Measurements from ENCODE around the gene PLEKHA6.

PLEKHA6 gene

DNA sequence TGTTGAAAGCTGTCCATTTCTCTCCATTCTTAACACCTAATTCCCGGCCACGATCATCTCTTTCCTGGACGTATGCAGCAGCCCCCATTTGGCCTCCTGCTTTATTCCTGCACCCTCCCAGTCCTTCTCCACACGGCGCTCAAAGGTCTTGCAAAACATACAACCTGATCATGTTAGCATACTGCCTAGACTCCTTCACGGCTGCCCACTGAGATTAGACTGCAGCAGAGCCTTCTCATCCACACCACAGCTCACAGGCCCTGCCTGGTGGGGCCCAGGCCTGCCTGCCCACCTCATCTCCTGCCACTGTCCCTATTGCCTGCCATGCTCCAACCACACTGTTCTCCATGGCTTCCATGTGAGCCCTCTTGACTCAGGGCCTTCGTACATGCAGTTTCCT is 148.7 kb downstream of the PLEKHA6 start:
- DNase-seq (ENCODE audit: low read depth): no peak

DNA sequence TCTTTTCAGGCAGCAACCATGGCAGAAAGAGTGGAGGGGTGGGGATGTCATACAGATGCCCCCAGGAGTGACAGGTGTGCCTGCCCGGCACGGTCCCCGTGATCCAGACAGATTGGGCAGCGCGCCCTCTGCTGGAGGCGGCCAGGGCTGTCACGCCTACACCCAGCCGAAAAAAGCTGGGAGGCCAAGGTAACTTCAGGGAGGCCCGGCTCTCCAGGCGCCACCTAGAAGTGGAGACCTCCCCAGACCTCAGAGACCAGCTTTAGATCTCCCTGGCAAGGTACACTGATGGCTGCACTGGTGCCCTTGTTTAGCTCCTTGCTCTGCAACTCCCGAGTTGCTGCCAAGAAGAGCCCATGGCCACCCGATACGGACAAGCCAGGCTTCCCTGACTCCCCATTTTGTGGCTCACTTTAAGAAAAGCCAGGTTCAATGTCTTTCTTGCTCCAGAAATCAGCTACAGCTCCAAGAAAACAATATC is 152.6 kb downstream of the PLEKHA6 start:
- DNase-seq (ENCODE audit: low read depth): peak; percentile 46

DNA sequence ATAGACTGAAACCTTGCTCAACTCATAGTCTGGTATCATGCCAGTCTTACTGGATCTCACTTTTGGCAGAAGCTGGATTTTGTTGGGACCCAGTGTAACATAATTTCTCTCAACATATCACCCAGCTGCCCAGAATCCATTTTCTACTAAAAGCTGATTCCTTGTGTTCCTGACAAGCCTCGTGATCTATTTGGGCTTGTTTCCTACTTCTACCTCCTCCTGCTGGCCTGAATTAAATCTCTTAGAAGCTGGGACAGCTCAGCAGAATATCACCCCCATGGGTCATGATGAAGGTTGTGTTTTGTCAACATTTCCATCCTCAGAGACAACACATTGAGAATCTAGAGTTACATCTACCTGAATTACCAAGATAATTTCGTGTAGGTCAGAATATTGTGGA is 153.6 kb downstream of the PLEKHA6 start:
- DNase-seq (ENCODE audit: low read depth): peak; percentile 44

DNA sequence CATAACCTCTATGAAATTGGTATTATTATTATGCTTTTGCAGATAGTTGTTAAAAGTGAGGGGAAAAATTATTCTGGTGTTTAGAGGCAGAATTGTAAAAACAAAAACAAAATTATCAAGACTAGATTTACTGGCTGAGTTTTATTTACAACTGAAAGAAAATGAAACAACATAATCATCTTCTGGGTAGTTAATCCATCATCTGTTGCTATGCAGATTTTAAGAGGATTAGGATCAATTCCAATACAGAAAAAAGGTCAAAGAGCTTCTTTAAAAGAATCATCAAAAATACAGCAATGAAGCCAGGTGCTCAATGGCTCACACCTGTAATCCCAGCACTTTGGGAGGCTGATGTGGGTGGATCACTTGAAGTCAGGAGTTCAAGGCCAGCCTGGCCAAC is 154.2 kb downstream of the PLEKHA6 start:
- DNase-seq (ENCODE audit: low read depth): no peak

DNA sequence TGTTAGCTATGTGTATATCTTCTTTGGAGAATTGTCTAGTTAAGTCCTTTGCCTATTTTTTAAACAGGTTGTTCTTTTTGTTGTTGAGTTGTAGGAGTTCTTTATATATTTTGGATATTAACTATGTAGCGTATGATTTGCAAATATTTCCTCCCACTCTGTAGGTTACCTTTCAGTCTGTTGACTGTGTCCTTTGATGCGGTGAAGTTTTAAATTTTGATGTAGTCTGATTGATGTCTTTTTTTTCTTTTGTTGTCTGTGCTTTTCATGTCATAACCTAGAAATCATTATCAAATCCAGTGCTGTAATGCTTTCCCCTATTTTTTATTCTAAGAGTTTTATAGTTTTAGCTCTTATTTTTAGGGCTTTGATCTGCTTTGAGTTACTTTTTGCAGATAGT is 154.8 kb downstream of the PLEKHA6 start:
- no peak for DNase-seq (ENCODE audit: low read depth)

DNA sequence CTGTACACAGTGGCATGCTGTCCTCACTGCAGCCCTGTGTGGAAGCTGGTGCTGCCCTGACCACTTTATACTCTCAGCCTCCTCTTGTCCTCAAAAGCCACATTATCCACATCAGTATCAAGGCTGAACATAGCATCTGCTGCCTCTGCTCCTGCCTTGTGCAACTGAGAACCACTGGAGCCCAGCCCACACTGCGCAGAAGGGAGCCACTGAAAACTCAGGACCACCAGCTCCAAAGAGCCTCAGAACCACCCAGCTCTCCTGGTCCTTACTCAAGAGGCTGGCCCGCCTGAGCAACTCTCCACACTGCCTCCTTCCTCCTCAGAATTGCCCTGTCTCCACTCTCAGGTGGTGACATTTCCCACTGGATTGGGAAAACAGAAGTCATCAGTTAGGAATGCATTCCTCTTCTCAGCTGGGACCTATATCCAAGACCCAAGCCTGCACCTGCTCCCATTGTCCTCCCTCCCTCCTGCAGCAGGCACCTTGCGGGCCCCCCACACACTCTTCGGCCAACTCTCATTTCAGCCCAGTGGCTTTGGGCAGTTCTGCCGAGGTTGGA is 156.4 kb downstream of the PLEKHA6 start:
- DNase-seq (ENCODE audit: low read depth): peak; percentile 22

DNA sequence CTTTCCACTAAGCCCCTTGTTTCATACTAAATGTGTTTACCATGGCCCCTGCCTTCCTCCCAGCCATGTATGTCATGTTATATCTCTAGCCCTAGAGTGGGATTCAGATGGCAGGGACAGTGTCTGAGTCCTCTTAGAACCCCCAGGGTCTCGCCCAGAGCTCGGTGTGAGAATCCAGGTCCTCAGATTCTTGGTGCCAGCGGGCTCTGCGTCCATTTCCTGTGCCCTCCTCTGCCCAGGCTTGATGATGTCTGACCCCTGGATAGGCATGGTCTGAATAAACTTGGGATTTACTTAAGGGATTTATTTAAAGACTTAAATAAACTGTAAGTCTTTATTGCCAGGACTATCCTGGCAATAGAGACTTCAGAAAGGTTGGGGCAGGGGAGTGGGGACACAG is 157.2 kb downstream of the PLEKHA6 start:
- no peak for DNase-seq (ENCODE audit: low read depth)

DNA sequence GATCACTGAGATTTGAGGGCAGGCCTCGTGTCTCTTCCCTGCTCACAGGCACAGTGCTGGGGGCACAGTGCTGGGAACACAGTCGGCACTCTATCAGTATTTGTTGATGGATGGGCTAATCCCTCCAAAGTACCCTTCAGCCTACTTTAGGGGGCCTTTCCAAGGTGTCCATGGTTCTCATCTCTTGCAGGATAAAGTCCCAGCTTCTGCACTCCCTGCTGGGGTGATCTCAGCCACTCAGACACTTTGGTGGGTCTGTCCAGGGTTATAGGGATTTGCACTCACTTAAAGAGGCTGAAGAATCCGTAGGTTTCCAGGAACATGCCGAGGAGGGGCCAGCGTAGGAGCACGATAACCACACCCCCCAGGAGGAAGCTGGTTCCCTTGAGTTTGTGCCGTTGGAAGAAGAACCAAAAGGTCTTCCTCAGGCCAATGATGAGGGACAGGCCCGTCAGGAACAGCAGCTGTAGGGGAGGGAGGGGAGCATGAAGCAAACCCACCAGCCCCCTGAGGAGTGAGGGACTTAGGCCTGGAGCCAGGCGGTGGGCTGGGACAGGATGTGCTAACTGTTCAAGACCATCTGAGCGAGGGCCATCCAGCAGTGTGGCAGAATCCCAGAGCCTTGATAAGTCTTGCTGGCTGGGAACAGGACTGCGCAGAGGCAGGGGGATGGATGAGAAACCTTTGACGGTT is 158.2 kb downstream of the PLEKHA6 start:
- no peak for DNase-seq (ENCODE audit: low read depth)

DNA sequence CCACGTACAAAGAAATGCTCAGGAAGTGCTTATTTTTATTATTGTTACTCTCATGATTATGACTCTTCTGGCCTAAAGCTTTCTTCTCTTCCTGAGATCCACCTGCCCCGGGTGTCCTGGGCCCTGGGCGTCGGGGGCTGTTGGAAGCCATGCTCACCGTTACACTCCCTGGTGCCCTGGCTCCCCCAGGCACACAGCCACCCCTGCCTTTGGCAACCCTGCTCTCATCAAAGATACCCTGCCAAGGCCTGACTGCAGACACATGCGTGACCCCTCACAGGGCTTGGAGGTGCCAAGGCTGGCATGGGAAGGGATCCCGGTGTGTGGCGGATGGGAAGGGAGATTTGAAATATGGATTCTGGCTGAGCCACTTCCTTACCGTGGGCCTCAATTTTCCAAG is 160.2 kb downstream of the PLEKHA6 start:
- no peak for DNase-seq (ENCODE audit: low read depth)

DNA sequence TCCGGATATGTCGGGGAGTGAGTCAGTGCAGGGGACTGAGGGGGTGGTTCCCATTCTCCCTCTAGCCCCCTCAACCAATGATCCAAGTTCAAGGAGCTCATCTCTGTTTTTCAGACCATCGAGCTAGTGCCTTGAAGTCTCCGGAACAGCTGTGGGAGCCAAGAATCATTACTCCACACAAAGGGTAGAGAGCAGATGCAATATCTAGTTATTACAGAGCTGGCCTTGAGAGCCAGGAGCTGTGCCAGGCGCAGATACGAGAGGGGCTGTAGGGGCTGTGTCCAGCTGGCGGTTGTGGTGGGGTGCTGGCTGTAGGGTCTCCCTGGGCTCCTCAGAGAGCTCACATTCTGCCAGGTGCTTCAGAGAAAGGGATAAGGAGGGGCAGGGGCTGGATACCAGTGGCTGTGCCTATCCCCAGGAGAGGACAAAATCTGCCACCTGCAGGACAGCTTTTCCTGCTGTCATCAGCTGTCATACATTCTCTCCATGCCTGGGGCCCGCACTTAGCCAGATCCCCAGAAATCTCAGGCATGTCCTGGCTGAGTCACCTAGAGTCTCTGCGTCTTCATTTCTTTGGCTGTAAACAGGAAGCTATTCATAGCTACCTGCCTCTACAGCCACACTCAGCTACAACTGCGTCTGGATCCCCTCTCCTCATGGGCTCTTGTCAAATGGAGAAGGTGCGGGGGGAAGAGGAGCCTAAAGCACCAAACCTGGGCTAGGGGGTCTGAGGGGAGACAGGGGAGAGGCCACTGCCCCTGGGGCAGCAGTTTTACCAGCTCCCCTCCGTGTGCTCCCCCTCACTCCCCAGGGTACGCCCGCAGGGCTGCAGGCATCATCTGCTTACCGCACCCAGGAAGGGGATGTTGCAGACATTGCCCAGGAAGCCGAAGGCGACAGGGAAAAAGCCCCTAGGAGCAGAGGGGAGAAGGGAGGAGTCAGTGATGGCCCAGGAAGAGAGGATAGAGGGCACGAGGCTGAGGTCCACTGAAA is 161.1 kb downstream of the PLEKHA6 start:
- peak; percentile 89 for DNase-seq (ENCODE audit: low read depth)

DNA sequence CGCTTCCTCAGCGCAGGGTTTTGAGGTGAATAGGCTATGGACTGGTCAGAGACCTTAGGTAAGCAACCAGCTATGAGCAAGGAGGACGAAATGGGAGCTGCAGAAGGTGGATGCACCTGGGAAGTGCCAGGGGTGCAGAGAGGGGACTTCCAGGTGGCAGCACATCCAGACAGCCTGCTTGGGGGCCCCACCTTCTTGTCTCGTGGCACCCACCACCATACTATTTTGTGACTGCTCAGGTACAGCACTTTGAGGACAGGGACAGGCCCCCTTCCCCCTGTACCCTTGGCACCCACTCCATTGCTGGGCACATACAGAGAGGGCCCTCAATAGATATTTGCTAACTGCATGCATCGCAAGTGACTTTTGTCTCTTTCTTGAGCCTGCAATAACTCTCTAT is 162.7 kb downstream of the PLEKHA6 start:
- DNase-seq (ENCODE audit: low read depth): no peak

DNA sequence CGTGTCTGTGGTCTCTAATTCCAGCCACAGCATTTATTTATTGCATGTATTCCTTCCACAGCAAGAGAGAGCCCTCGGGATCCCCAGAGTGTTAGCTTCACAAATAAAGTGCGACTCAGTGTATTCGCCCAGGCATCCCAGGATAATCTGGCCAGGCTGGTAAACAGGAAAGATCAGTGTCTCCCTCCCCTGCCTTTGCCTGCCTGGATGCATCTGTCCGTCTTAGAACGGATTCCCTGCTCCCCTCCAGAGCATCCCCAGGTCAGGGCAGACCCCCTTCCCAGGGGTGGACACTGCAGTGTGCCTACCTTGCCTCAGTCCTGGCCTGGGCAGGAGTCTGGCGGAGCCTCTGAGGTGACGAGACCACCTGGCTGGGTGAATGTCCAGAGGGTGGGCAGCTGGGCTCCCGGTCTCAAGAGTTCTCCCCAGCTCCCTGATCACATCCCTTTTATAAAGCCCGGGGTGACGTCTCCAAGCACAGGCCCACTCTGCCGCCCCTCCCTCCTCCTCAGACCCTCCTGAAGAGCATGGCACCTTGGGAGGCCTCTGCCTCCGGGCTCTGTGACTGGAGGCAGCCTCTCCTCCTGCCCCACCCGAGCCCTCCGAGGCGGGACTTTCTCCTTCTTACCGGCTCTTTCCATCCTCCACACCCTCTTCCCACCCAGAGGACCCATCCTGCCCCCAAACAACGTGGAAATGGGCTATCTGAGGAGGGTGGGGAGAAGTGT is 163.5 kb downstream of the PLEKHA6 start, which contains the start of gene KISS1:
KISS1 (minus strand) TSS at position 424 of the 728 bp plus-strand sequence. CDS start 3,615 bp downstream, outside the sequence.
- no peak for DNase-seq (ENCODE audit: low read depth)

DNA sequence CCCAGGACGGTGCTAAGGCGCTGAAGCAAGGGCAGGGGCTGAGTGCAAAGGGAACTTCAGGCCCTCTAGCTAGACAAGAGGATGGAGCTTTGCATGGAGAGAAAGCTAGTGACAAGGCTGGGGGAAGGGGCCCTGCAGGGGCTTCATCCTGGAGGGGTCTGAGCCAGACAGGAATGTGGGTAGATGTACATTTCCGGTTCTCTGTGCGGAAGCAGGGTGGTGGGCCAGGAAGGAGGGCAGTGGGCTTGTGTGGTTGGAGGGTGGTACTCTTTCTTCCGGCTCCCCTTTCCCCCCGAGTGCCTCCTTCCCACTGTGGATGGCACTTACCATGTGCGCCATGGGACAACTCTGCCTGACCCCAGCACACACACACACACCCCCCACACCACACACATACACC is 165.0 kb downstream of the PLEKHA6 start:
- DNase-seq (ENCODE audit: low read depth): no peak

DNA sequence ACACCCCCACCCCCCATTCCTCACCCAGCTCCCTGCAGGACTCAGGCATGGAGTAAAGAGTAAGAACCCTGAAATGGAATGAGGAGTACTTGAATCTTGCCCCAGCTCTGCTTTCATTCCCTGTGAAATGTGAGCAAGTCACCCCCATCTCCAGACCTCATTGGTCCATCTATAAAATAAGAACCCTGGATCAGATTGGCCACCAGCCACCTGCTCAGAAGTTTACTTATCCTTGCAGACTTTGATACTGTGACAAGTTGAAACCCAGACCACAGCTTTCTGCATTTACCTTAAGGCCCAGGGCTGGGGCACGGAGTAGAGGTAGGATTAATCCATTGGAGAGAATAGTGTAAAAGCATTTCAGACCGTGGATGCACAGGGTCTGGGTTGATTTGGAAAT is 165.6 kb downstream of the PLEKHA6 start:
- peak; percentile 26 for DNase-seq (ENCODE audit: low read depth)

DNA sequence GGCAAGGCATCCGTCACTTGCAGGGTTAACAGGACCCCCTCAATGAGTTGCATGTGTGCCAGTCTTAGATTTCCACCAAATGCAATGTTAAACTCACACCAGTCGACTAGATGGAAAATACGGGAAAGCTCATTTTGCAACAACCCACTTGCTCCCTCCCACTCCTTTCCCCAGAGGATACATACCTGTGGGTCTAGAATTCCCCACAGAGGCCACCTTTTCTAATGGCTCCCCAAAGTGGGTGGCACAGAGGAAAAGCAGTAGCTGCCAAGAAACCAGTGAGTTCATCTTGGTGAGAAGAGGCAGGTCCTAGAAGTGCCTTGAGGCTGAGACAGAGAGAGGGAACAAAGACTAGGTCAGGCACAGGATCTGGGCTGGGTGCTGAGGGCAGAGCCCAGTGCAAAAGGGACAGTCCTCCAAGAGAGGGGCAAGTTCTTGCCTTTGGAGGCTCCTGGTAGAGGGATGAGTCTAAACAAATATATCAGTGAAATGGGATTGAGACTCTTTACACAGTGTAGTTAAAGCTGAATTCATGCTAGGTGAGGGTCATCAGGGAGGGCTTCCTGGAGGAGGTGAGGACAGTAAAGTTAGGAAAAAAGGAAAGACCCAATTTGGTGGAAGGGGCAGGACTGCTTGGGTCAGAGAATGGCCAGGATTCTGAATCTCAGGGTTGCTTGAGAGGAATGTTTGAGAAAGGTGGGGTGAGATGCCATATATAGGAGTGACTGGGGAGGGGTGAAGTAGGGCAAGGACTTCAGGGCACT is 167.0 kb downstream of the PLEKHA6 start:
- no peak for DNase-seq (ENCODE audit: low read depth)

DNA sequence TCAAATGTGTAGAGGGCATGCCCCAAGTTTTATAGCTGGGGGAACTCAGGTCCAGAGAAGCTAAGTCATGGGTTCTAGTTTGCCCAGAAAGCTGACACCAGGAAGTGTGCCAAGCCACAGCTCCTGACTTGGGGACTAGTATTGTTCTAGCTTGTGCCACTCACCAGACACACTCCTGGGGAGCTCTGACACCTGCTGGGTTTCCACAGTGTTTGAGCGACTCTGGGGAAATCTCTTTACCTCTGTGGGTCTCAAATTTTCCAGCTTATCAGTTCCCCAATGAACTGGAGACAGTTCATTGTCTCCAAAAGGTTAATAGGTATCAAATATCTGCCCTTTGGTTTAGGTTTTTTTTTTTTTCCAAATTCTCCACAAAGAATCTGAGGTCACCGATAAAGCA is 167.7 kb downstream of the PLEKHA6 start:
- DNase-seq (ENCODE audit: low read depth): no peak

DNA sequence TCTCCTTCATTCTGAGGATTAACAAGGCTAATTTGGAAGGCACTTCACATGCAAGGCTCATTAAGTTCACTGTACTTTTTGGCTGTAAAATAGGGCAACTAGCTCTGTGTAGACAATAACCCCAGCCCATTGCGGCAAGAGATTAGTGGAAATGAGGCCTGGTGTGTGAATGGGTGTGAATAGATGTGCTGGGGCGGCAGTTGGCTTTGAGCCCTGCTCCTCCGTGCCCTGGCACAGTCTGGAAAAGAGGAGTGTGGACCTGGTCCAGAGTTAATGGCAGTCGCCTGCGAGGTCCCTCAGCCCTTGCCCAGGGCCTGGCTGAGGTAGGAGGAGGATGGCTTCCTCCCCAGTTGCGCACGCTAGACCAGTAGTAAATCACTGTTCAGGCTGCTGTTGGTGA is 168.3 kb downstream of the PLEKHA6 start:
- no peak for DNase-seq (ENCODE audit: low read depth)

DNA sequence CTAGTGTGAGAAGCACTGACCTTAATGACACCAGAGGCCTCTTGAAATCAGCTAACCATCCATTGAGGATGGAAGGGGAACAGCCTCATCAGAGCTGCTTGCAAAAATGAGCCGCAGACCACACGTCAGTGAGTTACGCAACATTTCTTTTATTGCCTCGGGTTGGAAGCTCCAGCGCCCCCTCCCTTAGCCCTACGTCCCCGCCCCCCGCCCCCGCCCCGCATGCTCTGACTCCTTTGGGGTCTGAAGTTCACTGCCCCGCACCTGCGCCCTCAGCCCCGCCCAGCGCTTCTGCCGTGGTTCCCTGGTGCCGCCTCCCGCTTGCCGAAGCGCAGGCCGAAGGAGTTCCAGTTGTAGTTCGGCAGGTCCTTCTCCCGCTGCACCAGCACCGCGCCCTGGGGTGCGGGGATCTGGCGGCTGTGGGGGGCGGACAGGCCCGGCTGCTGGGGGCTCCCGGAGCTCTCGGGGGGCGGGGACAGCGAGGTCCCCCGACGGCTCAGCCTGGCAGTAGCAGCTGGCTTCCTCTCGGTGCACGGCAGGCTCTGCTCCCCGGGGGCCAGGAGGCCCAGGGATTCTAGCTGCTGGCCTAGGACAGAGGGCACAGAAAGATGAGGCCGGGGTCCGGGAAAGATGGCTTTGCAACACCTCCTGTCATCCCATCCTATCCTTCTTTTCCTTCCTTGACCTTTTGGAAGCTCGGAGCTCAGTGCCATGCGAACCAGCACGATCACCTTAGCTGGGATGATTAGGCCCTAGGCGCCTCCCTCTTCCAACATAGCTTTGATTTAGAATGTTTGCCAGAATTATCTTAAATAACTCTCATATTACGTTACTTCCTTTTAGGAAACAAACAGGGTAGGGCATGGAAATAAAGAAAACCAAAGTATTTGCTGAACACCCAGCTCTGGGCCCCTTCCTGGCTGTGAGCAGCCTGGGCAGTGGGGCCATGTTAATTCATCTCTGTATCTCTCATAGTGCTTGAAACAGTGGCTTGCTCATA is 169.2 kb downstream of the PLEKHA6 start:
- peak; percentile 60 for DNase-seq (ENCODE audit: low read depth)

DNA sequence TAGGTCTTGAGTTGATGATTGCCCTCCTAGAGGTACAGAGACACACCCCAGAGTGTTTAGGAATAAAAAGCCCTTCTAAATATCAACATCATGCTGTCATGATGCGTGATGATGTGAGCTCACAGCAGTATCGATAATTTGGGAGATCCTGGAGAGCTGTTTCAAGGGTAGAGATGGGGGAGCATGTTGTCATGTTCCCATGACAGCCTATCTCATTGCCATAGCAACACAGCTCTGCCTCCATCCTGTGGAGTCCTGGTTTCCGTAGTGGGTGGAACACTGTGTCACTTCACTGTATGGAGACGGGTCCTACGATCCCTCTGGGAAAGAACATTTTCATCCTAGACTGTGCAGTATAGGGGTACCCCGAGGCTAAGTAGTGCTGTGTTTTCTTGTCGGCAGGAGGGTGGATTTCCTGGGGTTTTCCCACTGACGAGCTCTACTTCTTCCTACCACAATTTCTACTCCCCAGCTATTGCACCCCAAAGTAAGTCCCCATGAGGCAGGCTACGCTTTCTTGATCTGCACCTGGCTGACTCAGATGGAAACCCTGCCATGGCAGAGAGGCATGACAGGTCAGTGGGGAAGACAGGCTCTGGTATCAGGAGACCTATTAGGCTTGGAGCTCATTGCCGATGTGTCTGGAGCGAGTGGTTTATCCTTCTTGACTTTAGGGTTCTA is 170.6 kb downstream of the PLEKHA6 start:
- DNase-seq (ENCODE audit: low read depth): no peak

All from EH (cell line).